Activated CD4-positive, alpha-beta T cell treated with anti-CD3 and anti-CD28 coated beads, Interleukin-2, amount 50 U/mL, for 1 hour (primary cell): ENCODE measurements around the gene COQ7.

ENCODE experiments used
- DNase-seq: peaks from one replicate; pipeline ENCODE4 v3.0.0-alpha.2; 2020

Gene COQ7

GRCh38 chr16:19113577-19114358 lies 46.4 kb downstream of the COQ7 start, which contains the start of gene ITPRIPL2:
Gene ITPRIPL2 (plus strand): TSS chr16:19113964. CDS start chr16:19114462, 498 bp downstream.
- DNase-seq: no peak

GRCh38 chr16:19114359-19115147 lies 47.1 kb downstream of the COQ7 start:
- no peak for DNase-seq

DNA sequence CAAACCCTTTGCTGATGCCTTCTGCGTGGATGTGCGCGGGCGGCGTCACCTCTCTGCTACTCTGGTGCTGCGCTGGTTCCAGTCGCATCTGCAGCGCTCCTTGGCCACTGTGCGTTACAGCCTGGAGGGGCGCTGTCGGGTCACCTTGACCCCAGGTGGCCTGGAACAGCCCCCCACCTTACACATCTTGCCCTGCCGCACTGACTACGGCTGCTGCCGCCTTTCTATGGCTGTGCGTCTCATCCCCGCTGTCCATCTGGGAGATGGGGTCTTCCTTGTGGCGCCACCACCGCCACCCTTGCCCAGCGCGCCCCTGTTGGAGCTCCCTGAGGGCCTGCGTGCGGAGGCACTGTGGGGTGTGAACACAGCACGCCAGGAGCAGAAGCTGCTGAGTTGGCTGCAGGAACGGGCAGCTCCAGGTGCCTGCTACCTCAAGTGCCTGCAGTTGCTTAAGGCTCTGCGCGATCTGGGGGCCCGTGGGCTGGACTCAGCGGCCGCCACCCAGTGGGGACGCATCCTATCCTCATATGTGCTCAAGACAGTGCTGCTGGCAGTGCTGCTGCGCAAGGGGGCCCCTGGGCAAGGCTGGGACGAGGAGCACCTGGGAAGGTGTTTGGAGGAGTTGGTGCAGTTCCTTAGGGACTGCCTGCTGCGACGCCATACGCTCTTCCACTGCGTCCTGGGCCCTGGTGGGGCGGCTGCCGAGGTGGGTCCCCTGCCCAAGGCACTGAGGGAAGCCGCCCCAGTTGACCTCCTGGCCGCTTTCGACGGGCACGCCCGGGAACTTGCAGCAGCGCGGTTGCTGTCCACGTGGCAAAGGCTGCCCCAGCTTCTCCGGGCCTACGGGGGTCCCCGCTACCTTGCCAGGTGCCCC lies 48.0 kb downstream of the COQ7 start:
- DNase-seq: no peak

- DNase-seq: no peak
Measured at GRCh38 chr16:19116711-19117449, 49.5 kb downstream of the COQ7 start.

DNA sequence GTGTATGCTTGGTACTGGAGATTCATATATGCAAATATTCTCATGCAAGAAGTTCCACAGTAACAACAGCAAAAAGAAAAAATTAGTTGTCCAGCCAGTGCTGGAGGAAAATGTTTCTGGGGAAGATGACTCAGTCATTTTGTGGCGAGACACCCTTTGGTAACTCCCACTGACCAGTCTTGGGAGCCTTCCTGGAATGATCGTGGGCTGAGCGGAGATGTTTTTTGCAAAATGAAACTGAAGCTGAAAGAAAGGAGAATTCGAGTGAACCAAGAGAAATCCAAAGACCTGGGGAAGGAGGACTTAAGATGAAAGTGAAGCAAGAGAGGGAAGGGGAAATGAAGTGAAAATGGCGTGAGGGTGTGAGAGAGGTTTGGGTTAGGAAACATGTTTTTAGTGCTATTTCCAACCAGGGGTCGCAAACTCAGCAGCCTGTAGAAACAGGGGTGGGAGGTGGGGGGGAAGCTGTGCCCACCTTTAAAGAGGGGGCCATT lies 51.6 kb downstream of the COQ7 start:
- no peak for DNase-seq

DNA sequence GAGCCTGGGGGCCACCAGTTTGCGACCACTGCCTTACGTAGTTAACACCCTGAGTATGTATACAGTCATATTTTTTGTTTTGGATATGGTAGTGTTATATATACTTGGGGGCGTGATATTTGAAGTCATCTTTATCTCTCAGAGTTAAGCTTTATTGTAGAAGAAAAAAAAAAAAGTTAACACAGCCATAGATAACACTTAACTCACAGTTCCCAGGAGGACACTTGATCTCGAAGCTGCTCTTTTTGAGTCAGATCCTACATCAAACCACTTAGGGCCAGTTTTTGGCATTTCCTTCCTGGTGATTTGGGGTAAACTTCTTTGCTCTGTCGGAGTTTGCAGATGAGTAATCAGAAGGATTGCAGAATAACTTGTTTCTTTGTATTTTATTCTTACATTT lies 52.1 kb downstream of the COQ7 start:
- DNase-seq: no peak

GRCh38 chr16:19123535-19124178 lies 56.2 kb downstream of the COQ7 start:
- no peak for DNase-seq

DNA sequence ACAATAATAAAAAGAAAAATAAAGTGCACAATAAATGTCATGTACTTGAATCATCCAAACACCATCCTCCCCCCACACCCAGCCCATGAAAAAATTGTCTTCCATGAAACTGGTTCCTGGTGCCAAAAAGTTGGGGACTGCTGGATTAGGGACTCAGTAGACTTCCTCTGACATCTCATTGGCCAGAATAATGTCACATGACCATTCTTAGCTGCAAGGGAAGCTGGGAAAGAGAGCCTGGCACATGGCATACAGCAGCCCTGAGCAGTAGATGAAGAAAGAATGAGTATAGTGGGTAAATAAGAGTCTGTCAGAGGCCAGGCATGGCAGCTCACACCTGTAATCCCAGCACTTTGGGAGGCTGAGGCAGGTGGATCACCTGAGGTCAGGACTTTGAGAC lies 58.9 kb downstream of the COQ7 start:
- no peak for DNase-seq

DNA sequence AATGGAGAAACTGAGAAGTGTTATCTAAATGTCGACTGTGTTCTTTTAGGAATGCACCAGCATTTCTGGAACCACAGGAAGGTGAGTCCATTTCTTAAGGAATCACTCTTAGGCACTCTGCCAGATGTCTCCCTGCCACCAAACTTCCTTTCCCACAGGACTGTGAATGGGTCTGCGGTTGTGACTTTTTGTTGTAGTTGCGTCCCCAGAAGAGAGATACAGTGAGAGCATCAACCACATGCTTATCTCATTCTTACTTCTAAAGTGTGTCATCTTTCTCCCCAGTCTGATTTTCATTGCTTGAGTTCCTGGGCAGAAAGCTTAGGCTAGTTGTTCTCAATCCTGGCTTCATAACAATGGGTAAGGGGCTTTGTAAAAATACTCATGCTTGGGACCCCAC lies 59.8 kb downstream of the COQ7 start:
- DNase-seq: no peak

- no peak for DNase-seq
Measured at GRCh38 chr16:19127674-19128131, 60.3 kb downstream of the COQ7 start.

- no peak for DNase-seq
Measured at GRCh38 chr16:19128454-19129200, 61.2 kb downstream of the COQ7 start.
